H1 (cell line): Measurements from ENCODE around the gene MMP24OS. TPM values are rescaled to one million over a fixed set of nuclear protein-coding genes. Genes with fewer than 3 reads are reported as not detected.
A peak's percentile ranks its signal among the peaks of the same experiment; 100 is the strongest.
"Not testable (repeated sequence)": the region's sequence is repeated elsewhere in the genome, so short reads cannot be mapped to it uniquely, and the experiment has no call there.

Experiments used
- CTCF ChIA-PET: fragments of 300-600 bp; sonication (Branson Sonifier 250); formaldehyde crosslinking; loops from one replicate; lab custom pipeline; 2021; ENCODE audit not compliant: partially characterized antibody; lab: Charles Lee
- POLR2A ChIA-PET: fragments of 300-600 bp; sonication (Branson Sonifier 250); formaldehyde crosslinking; loops from one replicate; lab custom pipeline; 2021; ENCODE audit warnings: inconsistent platforms; ENCODE audit not compliant: partially characterized antibody; lab: Charles Lee
- DNase-seq, 2 experiments: peaks; one replicate each; pipeline versions ENCODE4 v3.0.0 to v3.0.0-alpha.2; 2010 to 2022; ENCODE audit warnings: low spot score in 2 of 2, low read depth in 1 of 2, mixed read lengths in 1 of 2
- FAIRE-seq: peaks from 2 replicates; lab custom pipeline; 2011; peaks lifted over from hg19 to GRCh38; lab: Jason Lieb, UNC
- H2AFZ ChIP-seq: 2 replicates; pipeline ENCODE4 v1.8.1; 2012; ENCODE audit warnings: low read length, inconsistent platforms
- H2AK5ac ChIP-seq: 2 replicates; pipeline ENCODE4 v1.6.1; 2013; ENCODE audit warnings: low read depth, low read length
- H2BK120ac ChIP-seq: replicated peaks from 2 replicates; pipeline ENCODE3; 2013; ENCODE audit warnings: low read depth, low read length, inconsistent platforms
- H2BK12ac ChIP-seq: 2 replicates; pipeline ENCODE4 v1.6.1; 2013; ENCODE audit warnings: low read depth, low read length
- H2BK15ac ChIP-seq: 2 replicates; pipeline ENCODE4 v1.6.1; 2013; ENCODE audit warnings: low read length
- H2BK20ac ChIP-seq: 2 replicates; pipeline ENCODE4 v1.6.1; 2013; ENCODE audit warnings: low read length
- H2BK5ac ChIP-seq: 2 replicates; pipeline ENCODE4 v1.6.1; 2013; ENCODE audit warnings: low read depth, low read length
- H3K14ac ChIP-seq: 2 replicates; pipeline ENCODE4 v1.6.1; 2013; ENCODE audit warnings: inconsistent platforms; ENCODE audit not compliant: insufficient read length
- H3K18ac ChIP-seq: 2 replicates; pipeline ENCODE4 v1.6.1; 2013; ENCODE audit warnings: low read length; ENCODE audit errors: extremely low read depth
- H3K23ac ChIP-seq: 2 replicates; pipeline ENCODE4 v1.6.1; 2013; ENCODE audit warnings: inconsistent platforms; ENCODE audit not compliant: insufficient read length
- H3K23me2 ChIP-seq: 2 replicates; pipeline ENCODE4 v1.6.1; 2013; ENCODE audit warnings: low read depth, low read length
- H3K27ac ChIP-seq: 2 replicates; pipeline ENCODE4 v1.6.1; 2011; ENCODE audit warnings: low read depth, low read length, inconsistent platforms
- H3K27me3 ChIP-seq, 4 experiments: replicated peaks in 1 of 4; 1 replicate in 1 of 4; 2 replicates in 3 of 4; pipeline versions ENCODE4 v1.6.1 to v1.8.1; 2011 to 2013; ENCODE audit warnings: low read length in 3 of 4, mild to moderate bottlenecking in 3 of 4, inconsistent platforms in 2 of 4, mixed read lengths in 2 of 4, moderate library complexity in 1 of 4; ENCODE audit not compliant: control insufficient read depth in 3 of 4, insufficient read depth in 3 of 4; ENCODE audit errors: extremely low read depth in 1 of 4
- H3K36me3 ChIP-seq, 4 experiments: 2 replicates each; pipeline versions ENCODE4 v1.6.1 to v1.8.1; 2011 to 2013; ENCODE audit warnings: mild to moderate bottlenecking in 4 of 4, low read length in 3 of 4, moderate library complexity in 2 of 4, control low read depth in 1 of 4, inconsistent platforms in 1 of 4; ENCODE audit not compliant: insufficient read depth in 4 of 4, control insufficient read depth in 2 of 4
- H3K4ac ChIP-seq: replicated peaks from 2 replicates; pipeline ENCODE3; 2013; ENCODE audit warnings: low read length, low read depth, mixed read lengths, inconsistent platforms; ENCODE audit not compliant: insufficient read length
- H3K4me1 ChIP-seq, 4 experiments: replicated peaks in 1 of 4; 1 replicate in 1 of 4; 2 replicates in 3 of 4; pipeline versions ENCODE4 v1.6.1 to v1.8.1; 2011 to 2013; ENCODE audit warnings: low read length in 3 of 4, inconsistent platforms in 2 of 4, mixed read lengths in 1 of 4; ENCODE audit not compliant: insufficient read depth in 4 of 4, control insufficient read depth in 3 of 4
- H3K4me2 ChIP-seq, 2 experiments: 2 replicates each; pipeline versions ENCODE4 v1.6.1 to v1.8.1; 2011 to 2013; ENCODE audit warnings: low read depth in 2 of 2, low read length in 2 of 2, control low read depth in 1 of 2, inconsistent platforms in 1 of 2, mild to moderate bottlenecking in 1 of 2; ENCODE audit not compliant: insufficient read depth in 1 of 2
- H3K4me3 ChIP-seq, 4 experiments: fragments of 200-600, 300-600 bp in 1 of 4; sonication (generic), shearing (Covaris generic), sonication (Bioruptor Twin) in 1 of 4; 2 replicates each; pipeline versions ENCODE4 v1.5.1 to v1.8.1; 2011 to 2016; ENCODE audit warnings: low read length in 4 of 4, low read depth in 3 of 4, control low read depth in 2 of 4, inconsistent platforms in 2 of 4, mild to moderate bottlenecking in 2 of 4, mixed read lengths in 1 of 4, moderate library complexity in 1 of 4; ENCODE audit not compliant: insufficient read depth in 2 of 4; ENCODE audit errors: extremely low read depth in 1 of 4
- H3K56ac ChIP-seq: replicated peaks from 2 replicates; pipeline ENCODE3; 2013; ENCODE audit warnings: low read depth, mild to moderate bottlenecking, mixed read lengths, low read length, inconsistent platforms; ENCODE audit not compliant: insufficient read length
- H3K79me1 ChIP-seq: 2 replicates; pipeline ENCODE4 v1.6.1; 2013; ENCODE audit warnings: low read depth, low read length, control low read depth
- H3K79me2 ChIP-seq, 2 experiments: 2 replicates each; pipeline versions ENCODE4 v1.6.1 to v1.8.1; 2012 to 2013; ENCODE audit warnings: low read length in 2 of 2, mild to moderate bottlenecking in 2 of 2, inconsistent platforms in 1 of 2; ENCODE audit not compliant: insufficient read depth in 2 of 2, control insufficient read depth in 1 of 2
- H3K9ac ChIP-seq, 4 experiments: replicated peaks in 1 of 4; 1 replicate in 1 of 4; 2 replicates in 3 of 4; pipeline versions ENCODE4 v1.6.1 to v1.8.1; 2011 to 2013; ENCODE audit warnings: low read depth in 3 of 4, low read length in 3 of 4, control low read depth in 2 of 4, mild to moderate bottlenecking in 2 of 4, moderate library complexity in 2 of 4, inconsistent platforms in 1 of 4; ENCODE audit errors: extremely low read depth in 1 of 4
- H3K9me3 ChIP-seq, 2 experiments: 2 replicates each; pipeline versions ENCODE4 v1.6.1 to v1.8.1; 2012 to 2013; ENCODE audit warnings: mild to moderate bottlenecking in 2 of 2, moderate library complexity in 2 of 2, control low read depth in 1 of 2, inconsistent platforms in 1 of 2, low read depth in 1 of 2, low read length in 1 of 2, mixed read lengths in 1 of 2; ENCODE audit not compliant: insufficient read depth in 2 of 2
- H4K20me1 ChIP-seq, 2 experiments: replicated peaks in 1 of 2; 2 replicates each; pipeline versions ENCODE3 to v1.8.1; 2011 to 2013; ENCODE audit warnings: inconsistent platforms in 2 of 2, low read length in 2 of 2, mild to moderate bottlenecking in 1 of 2; ENCODE audit not compliant: insufficient read depth in 2 of 2, control insufficient read depth in 1 of 2
- H4K5ac ChIP-seq: 2 replicates; pipeline ENCODE4 v1.6.1; 2013; ENCODE audit warnings: low read length, low read depth, mixed read lengths, inconsistent platforms; ENCODE audit not compliant: insufficient read length
- H4K8ac ChIP-seq: 2 replicates; pipeline ENCODE4 v1.8.0; 2013; ENCODE audit warnings: mild to moderate bottlenecking, moderate library complexity, low read length, inconsistent platforms; ENCODE audit not compliant: insufficient read depth; ENCODE audit errors: extremely low read depth
- H4K91ac ChIP-seq: replicated peaks from 2 replicates; pipeline ENCODE3; 2013; ENCODE audit warnings: low read length, mixed read lengths, inconsistent platforms; ENCODE audit not compliant: insufficient read length
- ASH2L ChIP-seq: fragments of 200-600, 300-600 bp; sonication (generic); IDR thresholded peaks from one replicate; pipeline ENCODE4 v1.7.1; 2017; ENCODE audit warnings: low read length
- CHD2 ChIP-seq: IDR thresholded peaks from 2 replicates; pipeline ENCODE4 v1.6.1; 2012; ENCODE audit warnings: low read length, improper control_type of control experiment
- EGR1 ChIP-seq: IDR thresholded peaks from 2 replicates; pipeline ENCODE4 v1.6.1; 2011; ENCODE audit warnings: low read depth, low read length, borderline replicate concordance
- EP300 ChIP-seq, 2 experiments: IDR thresholded peaks; 1 replicate in 1 of 2; 2 replicates in 1 of 2; pipeline ENCODE4 v1.6.1; 2011 to 2012; ENCODE audit warnings: low read depth in 2 of 2, low read length in 2 of 2, mild to moderate bottlenecking in 2 of 2, borderline replicate concordance in 1 of 2, inconsistent platforms in 1 of 2, moderate library complexity in 1 of 2
- JUN ChIP-seq: IDR thresholded peaks from 2 replicates; pipeline ENCODE4 v1.6.1; 2011; ENCODE audit warnings: low read depth, mild to moderate bottlenecking, improper control_type of control experiment, low read length
- JUND ChIP-seq: IDR thresholded peaks from 2 replicates; pipeline ENCODE4 v1.6.1; 2011; ENCODE audit warnings: mild to moderate bottlenecking, improper control_type of control experiment, low read length
- POLR2A ChIP-seq, 2 experiments: IDR thresholded peaks; 1 replicate in 1 of 2; 2 replicates in 1 of 2; pipeline ENCODE4 v1.6.1; 2011; ENCODE audit warnings: low read depth in 2 of 2, low read length in 2 of 2, mild to moderate bottlenecking in 2 of 2; ENCODE audit errors: control extremely low read depth in 1 of 2
- POLR2AphosphoS5 ChIP-seq: IDR thresholded peaks from 2 replicates; pipeline ENCODE4 v1.6.1; 2011; ENCODE audit warnings: low read depth, low read length
- SP1 ChIP-seq: IDR thresholded peaks from 2 replicates; pipeline ENCODE4 v1.6.1; 2011; ENCODE audit warnings: low read depth, low read length
- TCF12 ChIP-seq: IDR thresholded peaks from 2 replicates; pipeline ENCODE4 v1.6.1; 2011; ENCODE audit warnings: low read depth, mild to moderate bottlenecking, low read length
- TEAD4 ChIP-seq: IDR thresholded peaks from 2 replicates; pipeline ENCODE4 v1.6.1; 2012; ENCODE audit warnings: low read depth, low read length, inconsistent platforms, mixed read lengths
- WGBS, 2 experiments: shearing (Covaris generic) in 1 of 2; methylation state at CpG; one replicate each; pipeline versions ENCODE4 v1.1.6 to v1.1.7; 2013 to 2015; ENCODE audit warnings: low lambda C conversion rate in 2 of 2, mixed read lengths in 2 of 2, inconsistent platforms in 1 of 2, low coverage in 1 of 2, missing lambda C conversion rate in 1 of 2; ENCODE audit not compliant: insufficient replicate concordance in 2 of 2, insufficient coverage in 1 of 2, insufficient read length in 1 of 2; ENCODE audit errors: extremely low coverage in 1 of 2, missing lambda C conversion rate in 1 of 2; 5-methylcytosine and 5-hydroxymethylcytosine counted together
- polyA plus RNA-seq, 7 experiments: library from polyadenylated mRNA; depleted of rRNA in 3 of 7; stranded (reverse) in 5 of 7; unstranded in 2 of 7; fragments of >200 nt in 5 of 7; fragments of 200-250 nt in 2 of 7; gene quantifications; 1 replicate in 5 of 7; 2 replicates in 1 of 7; 4 replicates in 1 of 7; pipeline versions ENCODE4 v1.2.1 to v1.2.3, GENCODE V29; 2011 to 2013; ENCODE audit warnings: missing spikeins in 2 of 7, mixed read lengths in 2 of 7
- total RNA-seq: library from RNA; stranded (reverse); fragmentation: NEBNext Ultra II Directional; extraction: Animal tissue kit (Norgen Biotek cat#: 25700); gene quantifications from 2 replicates; pipeline ENCODE4 v1.2.1, GENCODE V29; 2021
- TF ChIP-seq, protein P1 (sequence below): IDR thresholded peaks from 2 replicates; pipeline ENCODE4 v1.6.1; 2012; ENCODE audit warnings: inconsistent platforms

MMP24OS gene
- total and polyA plus RNA-seq, 2 of the 8 experiments (the other 6 are each of a cell fraction or from before 2014, with no cell fraction given), result 19.0 to 21.3 TPM

- WGBS, 2 experiments, result 2% methylated on average over 5 of the region's 8 CpGs; no CpG with 5 or more reads in 1 of the 2 experiments
- peak; percentile 67 to 94 for DNase-seq
- H3K36me3 ChIP-seq, H3K23me2 ChIP-seq, H3K27me3 ChIP-seq, H3K14ac ChIP-seq, H2BK15ac ChIP-seq, H2AFZ ChIP-seq, H4K20me1 ChIP-seq, H3K79me2 ChIP-seq, H3K9me3 ChIP-seq, H3K79me1 ChIP-seq: not testable (repeated sequence)
- Histone ChIP-seq H4K8ac (peak overlapping the region; percentile 93; the same call in 1 of the 2 replicates), H2AK5ac (peak overlapping the region; percentile 100), H3K4ac (peak overlapping the region; percentile 23), H2BK12ac (peak overlapping the region; percentile 100), H3K4me1 (peaks cover 16 to 39% (median 30%) of the 10 kb centered on the region in 4 experiments), H3K4me2 (peak overlapping the region; percentile 64 to 88), H4K5ac (peak overlapping the region; percentile 97), H3K9ac (peak overlapping the region in 3 of 4 experiments; percentile 84 to 86 (median 85); a peak in 6 of 7 replicates), H4K91ac (peak overlapping the region; percentile 98), H2BK5ac (peak overlapping the region; percentile 97), H2BK120ac (peak overlapping the region; percentile 98), H3K56ac (peak overlapping the region; percentile 62), H3K18ac (peak overlapping the region; percentile 99), H3K23ac (peak overlapping the region; percentile 13), H3K4me3 (peak overlapping the region in 3 of 4 experiments; percentile 9 to 39 (median 16); a peak in 3 of 8 replicates), H2BK20ac (peak overlapping the region; percentile 98), H3K27ac (peak overlapping the region; percentile 99)
- POLR2A ChIA-PET, result interaction anchor here (0.6 to 7.2 kb wide), 40 partner anchors 11 to 567 kb away, joined by 3 to 98 read pairs (median 4); partner anchors contain the start of genes EDEM2, EIF6, MMP24 and MMP24OS
- peak; percentile 90 for FAIRE-seq
- CTCF ChIA-PET, result interaction anchor here (0.7 to 11.5 kb wide), 11 partner anchors 11 to 161 kb away, joined by 3 to 135 read pairs (median 4); partner anchors contain the start of genes EDEM2 and MMP24
- peak in 1 of 2 experiments; percentile 79; a peak in 1 of 3 replicates for TF ChIP-seq EP300 (IDR thresholded peaks at IDR 0.05; ENCODE audit: borderline replicate concordance in 1 of 2, low read depth in 2 of 2, low read length in 2 of 2)
- peak; percentile 93 for TF ChIP-seq TCF12
- peak; percentile 86 for TF ChIP-seq JUN
- TF ChIP-seq CHD2, result peak; percentile 11; the same call in 1 of the 2 replicates
- TF ChIP-seq POLR2A (IDR thresholded peaks at IDR 0.05; ENCODE audit: control extremely low read depth in 1 of 2, low read depth in 2 of 2, low read length in 2 of 2), result peak; percentile 71 to 84
- peak; percentile 53; the same call in 1 of the 2 replicates for TF ChIP-seq POLR2AphosphoS5
- TF ChIP-seq ASH2L, result peak; percentile 27
- TF ChIP-seq EGR1, result peak; percentile 71
- peak; percentile 86 for TF ChIP-seq JUND
- TF ChIP-seq, protein P1, sequence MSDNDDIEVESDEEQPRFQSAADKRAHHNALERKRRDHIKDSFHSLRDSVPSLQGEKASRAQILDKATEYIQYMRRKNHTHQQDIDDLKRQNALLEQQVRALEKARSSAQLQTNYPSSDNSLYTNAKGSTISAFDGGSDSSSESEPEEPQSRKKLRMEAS, result peak; percentile 45
- TF ChIP-seq TEAD4, result peak; percentile 99
- peak; percentile 91 for TF ChIP-seq SP1
Observed at GRCh38 chr20:35262731-35263531, 15.0 kb downstream of the MMP24OS start.
